IMR-90 (cell line): Measurements from ENCODE around the gene POLR3B. TPM values are rescaled to one million over a fixed set of nuclear protein-coding genes. Genes with fewer than 3 reads are reported as not detected.
A peak's percentile ranks its signal among the peaks of the same experiment; 100 is the strongest.

Source experiments
- ATAC-seq: fragments of 200-7000 bp; cut with Tn5 transposase; 2 replicates; pipeline ENCODE4 v1.9.1; 2020; ENCODE audit warnings: low read depth, mild to moderate bottlenecking, moderate library complexity
- BruUV-seq: library from RNA; stranded (reverse); fragments of 400-500 nt; replicated peaks from 2 replicates; lab custom pipeline; 2021; lab: Mats Ljungman, UMichigan
- CTCF ChIA-PET: fragments of 300-600 bp; formaldehyde crosslinking; extraction: SDS; loops from one replicate; lab custom pipeline; 2021; ENCODE audit warnings: antibody characterized with exemption; lab: Yijun Ruan, JAX
- POLR2A ChIA-PET: fragments of 300-600 bp; sonication (Branson Sonifier 250); formaldehyde crosslinking; loops from one replicate; lab custom pipeline; 2022; ENCODE audit warnings: antibody characterized with exemption; ENCODE audit not compliant: unreplicated experiment; lab: Charles Lee
- DNase-seq: peaks from one replicate; pipeline ENCODE4 v3.0.0; 2013
- H2AFZ ChIP-seq: replicated peaks from 2 replicates; pipeline ENCODE3; 2013; ENCODE audit warnings: low read length, mild to moderate bottlenecking; ENCODE audit not compliant: poor library complexity
- H2AK5ac ChIP-seq: 2 replicates; pipeline ENCODE4 v1.6.1; 2013; ENCODE audit warnings: low read depth, low read length, inconsistent platforms
- H2AK9ac ChIP-seq: replicated peaks from 2 replicates; pipeline ENCODE3; 2013; ENCODE audit warnings: mild to moderate bottlenecking, low read depth, low read length, moderate library complexity; ENCODE audit not compliant: poor library complexity
- H2BK120ac ChIP-seq: 2 replicates; pipeline ENCODE4 v1.6.1; 2013; ENCODE audit warnings: low read depth, low read length, inconsistent platforms
- H2BK15ac ChIP-seq: 3 replicates; pipeline ENCODE4 v1.6.1; 2013; ENCODE audit warnings: low read depth, low read length, inconsistent platforms
- H2BK20ac ChIP-seq: 2 replicates; pipeline ENCODE4 v1.6.1; 2013; ENCODE audit warnings: low read depth, mild to moderate bottlenecking, inconsistent platforms, low read length, moderate library complexity
- H2BK5ac ChIP-seq: 2 replicates; pipeline ENCODE4 v1.6.1; 2013; ENCODE audit warnings: mild to moderate bottlenecking, low read depth, low read length, inconsistent platforms; ENCODE audit not compliant: poor library complexity, severe bottlenecking
- H3K14ac ChIP-seq: replicated peaks from 2 replicates; pipeline ENCODE4 v1.6.1; 2013; ENCODE audit warnings: low read depth, low read length, inconsistent platforms
- H3K18ac ChIP-seq: 2 replicates; pipeline ENCODE4 v1.6.1; 2013; ENCODE audit warnings: low read depth, low read length, control low read depth
- H3K23ac ChIP-seq: 2 replicates; pipeline ENCODE4 v1.6.1; 2013; ENCODE audit warnings: low read depth, low read length, inconsistent platforms
- H3K27ac ChIP-seq: 2 replicates; pipeline ENCODE4 v1.5.1; 2013; ENCODE audit warnings: mild to moderate bottlenecking, control low read depth, low read length; ENCODE audit not compliant: insufficient read depth
- H3K27me3 ChIP-seq: 2 replicates; pipeline ENCODE4 v1.6.1; 2013; ENCODE audit warnings: low read length; ENCODE audit not compliant: control insufficient read depth, insufficient read depth
- H3K36me3 ChIP-seq: 2 replicates; pipeline ENCODE4 v1.6.1; 2013; ENCODE audit warnings: low read length, mixed read lengths; ENCODE audit not compliant: control insufficient read depth, insufficient read depth
- H3K4ac ChIP-seq: 2 replicates; pipeline ENCODE4 v1.6.1; 2013; ENCODE audit warnings: low read depth, low read length, inconsistent platforms
- H3K4me1 ChIP-seq: 2 replicates; pipeline ENCODE4 v1.6.1; 2013; ENCODE audit warnings: low read length, mixed read lengths; ENCODE audit not compliant: control insufficient read depth, insufficient read depth
- H3K4me2 ChIP-seq: 2 replicates; pipeline ENCODE4 v1.6.1; 2013; ENCODE audit warnings: low read depth, mild to moderate bottlenecking, control low read depth, low read length, moderate library complexity
- H3K4me3 ChIP-seq: 2 replicates; pipeline ENCODE4 v1.5.1; 2013; ENCODE audit warnings: low read depth, mild to moderate bottlenecking, control low read depth, low read length, moderate library complexity; ENCODE audit not compliant: insufficient read depth
- H3K56ac ChIP-seq: 2 replicates; pipeline ENCODE4 v1.6.1; 2013; ENCODE audit warnings: low read length, inconsistent platforms; ENCODE audit not compliant: insufficient read depth; ENCODE audit errors: extremely low read depth
- H3K79me1 ChIP-seq, 2 experiments: 2 replicates each; pipeline ENCODE4 v1.6.1; 2013; ENCODE audit warnings: low read length in 2 of 2, inconsistent platforms in 1 of 2, low read depth in 1 of 2
- H3K9ac ChIP-seq: 2 replicates; pipeline ENCODE4 v1.6.1; 2013; ENCODE audit warnings: low read depth, low read length, control low read depth
- H3K9me1 ChIP-seq: 2 replicates; pipeline ENCODE4 v1.6.1; 2013; ENCODE audit warnings: low read length, inconsistent platforms; ENCODE audit not compliant: insufficient read depth
- H3K9me3 ChIP-seq: 2 replicates; pipeline ENCODE4 v1.6.1; 2013; ENCODE audit warnings: low read length; ENCODE audit not compliant: control insufficient read depth, insufficient read depth
- H4K20me1 ChIP-seq: 2 replicates; pipeline ENCODE4 v1.6.1; 2013; ENCODE audit warnings: low read length, inconsistent platforms; ENCODE audit not compliant: insufficient read depth
- H4K5ac ChIP-seq: 2 replicates; pipeline ENCODE4 v1.6.1; 2013; ENCODE audit warnings: mild to moderate bottlenecking, low read depth, low read length, control low read depth
- H4K8ac ChIP-seq, 2 experiments: 2 replicates each; pipeline ENCODE4 v1.6.1; 2013; ENCODE audit warnings: low read depth in 2 of 2, low read length in 2 of 2, control low read depth in 1 of 2, inconsistent platforms in 1 of 2
- H4K91ac ChIP-seq: 2 replicates; pipeline ENCODE4 v1.6.1; 2013; ENCODE audit warnings: low read depth, low read length, inconsistent platforms; ENCODE audit not compliant: insufficient read depth
- BHLHE40 ChIP-seq: fragments of 150-350 bp; IDR thresholded peaks from 2 replicates; pipeline ENCODE4 v1.6.1; 2016; ENCODE audit warnings: mild to moderate bottlenecking, low read depth, low read length
- CEBPB ChIP-seq: IDR thresholded peaks from 2 replicates; pipeline ENCODE4 v1.6.1; 2012; ENCODE audit warnings: low read depth, low read length, improper control_type of control experiment
- CHD1 ChIP-seq: IDR thresholded peaks from 2 replicates; pipeline ENCODE4 v1.6.1; 2012; ENCODE audit warnings: low read depth, low read length, improper control_type of control experiment
- FOS ChIP-seq: fragments of 150-350 bp; IDR thresholded peaks from 2 replicates; pipeline ENCODE4 v1.6.1; 2016; ENCODE audit warnings: low read depth, low read length
- MAZ ChIP-seq: IDR thresholded peaks from 2 replicates; pipeline ENCODE4 v1.6.1; 2012; ENCODE audit warnings: low read depth, mild to moderate bottlenecking, low read length, improper control_type of control experiment, moderate library complexity, borderline replicate concordance
- MXI1 ChIP-seq: IDR thresholded peaks from 2 replicates; pipeline ENCODE4 v1.6.1; 2012; ENCODE audit warnings: low read depth, mild to moderate bottlenecking, low read length, moderate library complexity, borderline replicate concordance
- POLR2A ChIP-seq: IDR thresholded peaks from 2 replicates; pipeline ENCODE4 v1.6.1; 2012; ENCODE audit warnings: mild to moderate bottlenecking, low read depth, low read length
- RCOR1 ChIP-seq: IDR thresholded peaks from 2 replicates; pipeline ENCODE4 v1.6.1; 2012; ENCODE audit warnings: mild to moderate bottlenecking, low read length, improper control_type of control experiment; ENCODE audit not compliant: insufficient replicate concordance
- WGBS, 2 experiments: methylation state at CpG; one replicate each; pipeline versions ENCODE4 v1.1.5 to v1.1.7; 2013; ENCODE audit warnings: missing lambda C conversion rate in 2 of 2; ENCODE audit not compliant: insufficient read length in 1 of 2; ENCODE audit errors: extremely low coverage in 2 of 2; 5-methylcytosine and 5-hydroxymethylcytosine counted together
- dilution Hi-C: fragments of 300-500 bp; cut with HindIII; formaldehyde crosslinking; loops from one replicate; pipeline ENCODE4 v1.14.3; 2018; ENCODE audit warnings: low sequenced_read_pairs; ENCODE audit not compliant: unreplicated experiment
- in situ Hi-C: fragments of 300-500 bp; cut with MboI; formaldehyde crosslinking; loops from 3 replicates; pipeline ENCODE4 v1.14.3; 2019; ENCODE audit warnings: low sequenced_read_pairs, inconsistent platforms, mixed read lengths
- intact Hi-C: fragments of 100-400 bp; cut with micrococcal nuclease; formaldehyde crosslinking; loops from 2 replicates; pipeline ENCODE4 v1.10.0; 2022
- polyA plus RNA-seq, 3 experiments: library from polyadenylated mRNA; depleted of rRNA; stranded (reverse); fragments of >200 nt; gene quantifications; 2 replicates each; pipeline ENCODE4 v1.2.3, GENCODE V29; 2012; ENCODE audit warnings: low replicate concordance in 1 of 3
- total RNA-seq: library from RNA; depleted of rRNA; stranded (reverse); fragments of >200 nt; gene quantifications from 2 replicates; pipeline ENCODE4 v1.2.3, GENCODE V29; 2012
- TF ChIP-seq, protein P1 (sequence below): conservative IDR thresholded peaks from 2 replicates; pipeline ENCODE4 v1.5.1; 2012; ENCODE audit warnings: mild to moderate bottlenecking, low read depth, low read length, improper control_type of control experiment
- TF ChIP-seq, protein P2 (sequence below): fragments of 150-350 bp; IDR thresholded peaks from 2 replicates; pipeline ENCODE4 v1.6.1; 2016; ENCODE audit warnings: low read depth, mild to moderate bottlenecking, low read length, moderate library complexity, borderline replicate concordance
- TF ChIP-seq, protein P3 (sequence below): fragments of 150-350 bp; IDR thresholded peaks from 2 replicates; pipeline ENCODE4 v1.6.1; 2017; ENCODE audit warnings: mild to moderate bottlenecking, antibody characterized with exemption, low read length, low read depth

The POLR3B gene
- total and polyA plus RNA-seq, 2 of the 4 experiments (the other 2 are of a cell fraction), result 6.9 to 15.4 TPM

DNA sequence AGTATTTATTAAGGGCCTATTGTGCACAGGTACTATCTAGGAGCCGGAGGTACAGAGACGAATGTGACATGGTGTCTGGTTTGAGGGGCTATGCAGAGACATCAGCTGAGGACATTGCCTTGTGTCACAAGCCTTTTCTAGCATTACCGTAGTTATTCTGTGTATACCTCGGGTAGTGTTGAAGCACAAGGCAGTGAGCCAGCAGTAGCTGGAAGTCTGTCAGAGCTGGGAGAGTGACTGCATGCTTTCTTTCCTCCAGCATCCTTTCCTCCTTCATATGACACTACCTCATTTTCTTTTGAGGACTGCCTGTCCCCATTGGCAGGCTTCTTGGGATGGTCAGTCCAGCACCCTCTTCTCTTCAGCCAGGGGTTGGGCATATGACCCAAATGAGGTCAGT lies 77.0 kb downstream of the POLR3B start:
- intact Hi-C loops, result no loop called here
- CTCF ChIA-PET, result no interaction called here

More for the DNA sequence above, 77.0 kb downstream of the POLR3B start:
- TF ChIP-seq MAZ (no peak), FOS (no peak), BHLHE40 (no peak), MXI1 (no peak), RCOR1 (no peak), POLR2A (no peak), CHD1 (no peak), CEBPB (no peak)
- TF ChIP-seq, protein P1, sequence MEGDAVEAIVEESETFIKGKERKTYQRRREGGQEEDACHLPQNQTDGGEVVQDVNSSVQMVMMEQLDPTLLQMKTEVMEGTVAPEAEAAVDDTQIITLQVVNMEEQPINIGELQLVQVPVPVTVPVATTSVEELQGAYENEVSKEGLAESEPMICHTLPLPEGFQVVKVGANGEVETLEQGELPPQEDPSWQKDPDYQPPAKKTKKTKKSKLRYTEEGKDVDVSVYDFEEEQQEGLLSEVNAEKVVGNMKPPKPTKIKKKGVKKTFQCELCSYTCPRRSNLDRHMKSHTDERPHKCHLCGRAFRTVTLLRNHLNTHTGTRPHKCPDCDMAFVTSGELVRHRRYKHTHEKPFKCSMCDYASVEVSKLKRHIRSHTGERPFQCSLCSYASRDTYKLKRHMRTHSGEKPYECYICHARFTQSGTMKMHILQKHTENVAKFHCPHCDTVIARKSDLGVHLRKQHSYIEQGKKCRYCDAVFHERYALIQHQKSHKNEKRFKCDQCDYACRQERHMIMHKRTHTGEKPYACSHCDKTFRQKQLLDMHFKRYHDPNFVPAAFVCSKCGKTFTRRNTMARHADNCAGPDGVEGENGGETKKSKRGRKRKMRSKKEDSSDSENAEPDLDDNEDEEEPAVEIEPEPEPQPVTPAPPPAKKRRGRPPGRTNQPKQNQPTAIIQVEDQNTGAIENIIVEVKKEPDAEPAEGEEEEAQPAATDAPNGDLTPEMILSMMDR, result no peak
- TF ChIP-seq, protein P2, sequence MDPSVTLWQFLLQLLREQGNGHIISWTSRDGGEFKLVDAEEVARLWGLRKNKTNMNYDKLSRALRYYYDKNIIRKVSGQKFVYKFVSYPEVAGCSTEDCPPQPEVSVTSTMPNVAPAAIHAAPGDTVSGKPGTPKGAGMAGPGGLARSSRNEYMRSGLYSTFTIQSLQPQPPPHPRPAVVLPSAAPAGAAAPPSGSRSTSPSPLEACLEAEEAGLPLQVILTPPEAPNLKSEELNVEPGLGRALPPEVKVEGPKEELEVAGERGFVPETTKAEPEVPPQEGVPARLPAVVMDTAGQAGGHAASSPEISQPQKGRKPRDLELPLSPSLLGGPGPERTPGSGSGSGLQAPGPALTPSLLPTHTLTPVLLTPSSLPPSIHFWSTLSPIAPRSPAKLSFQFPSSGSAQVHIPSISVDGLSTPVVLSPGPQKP, result no peak
- TF ChIP-seq, protein P3, sequence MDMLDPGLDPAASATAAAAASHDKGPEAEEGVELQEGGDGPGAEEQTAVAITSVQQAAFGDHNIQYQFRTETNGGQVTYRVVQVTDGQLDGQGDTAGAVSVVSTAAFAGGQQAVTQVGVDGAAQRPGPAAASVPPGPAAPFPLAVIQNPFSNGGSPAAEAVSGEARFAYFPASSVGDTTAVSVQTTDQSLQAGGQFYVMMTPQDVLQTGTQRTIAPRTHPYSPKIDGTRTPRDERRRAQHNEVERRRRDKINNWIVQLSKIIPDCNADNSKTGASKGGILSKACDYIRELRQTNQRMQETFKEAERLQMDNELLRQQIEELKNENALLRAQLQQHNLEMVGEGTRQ, result no peak
- H4K20me1 ChIP-seq, result no peaks in the 10 kb centered on the region
- H4K5ac ChIP-seq, result no peak overlapping the region
- H3K56ac ChIP-seq, result no peak overlapping the region
- H3K27ac ChIP-seq, result no peak overlapping the region
- H2BK5ac ChIP-seq, result no peak overlapping the region
- H3K14ac ChIP-seq, result no peak overlapping the region
- no peak overlapping the region for H4K91ac ChIP-seq
- no peak overlapping the region for H3K23ac ChIP-seq
- H2AFZ ChIP-seq, result no peak overlapping the region
- WGBS, 2 experiments, result no CpG with 5 or more reads among the region's 4 CpGs
- peaks cover 13% of the 10 kb centered on the region for H3K36me3 ChIP-seq
- H3K4me1 ChIP-seq, result no peaks in the 10 kb centered on the region
- H3K4me2 ChIP-seq, result no peak overlapping the region
- POLR2A ChIA-PET, result interaction anchor here (0.7 kb wide), 1 partner anchor 77 kb away, joined by 3 read pairs; no protein-coding TSS in a partner anchor
- H3K9me3 ChIP-seq, result no peaks in the 10 kb centered on the region
- no peak overlapping the region for H3K4me3 ChIP-seq
- no peak overlapping the region for H3K18ac ChIP-seq
- in situ Hi-C loops (no loop called here), dilution Hi-C loops (no loop called here)
- no peaks in the 10 kb centered on the region for H3K9me1 ChIP-seq
- H2AK9ac ChIP-seq, result peak overlapping the region; percentile 30
- H3K9ac ChIP-seq, result no peak overlapping the region
- no peak overlapping the region for H3K4ac ChIP-seq
- no peak overlapping the region for H2AK5ac ChIP-seq
- no peaks in the 10 kb centered on the region; a peak in 1 of 4 replicates for H3K79me1 ChIP-seq
- DNase-seq (no peak), ATAC-seq (no peak)
- H4K8ac ChIP-seq, result no peak overlapping the region
- H2BK120ac ChIP-seq, result no peak overlapping the region
- BruUV-seq, result no TSS peak
- H2BK20ac ChIP-seq, result no peak overlapping the region
- H3K27me3 ChIP-seq, result no peaks in the 10 kb centered on the region
- no peak overlapping the region for H2BK15ac ChIP-seq
